ENCODE data around the gene CCL4.
"Not testable (repeated sequence)": the region's sequence is repeated elsewhere in the genome, so short reads cannot be mapped to it uniquely, and the experiment has no call there.

Gene CCL4

GRCh38 chr17:36072431-36073121 is 31.1 kb upstream of the CCL4 start:
- CTCF ChIA-PET, result interaction anchor here (0.7 to 11.3 kb wide), 52 partner anchors 9 to 256 kb away, joined by 3 to 131 read pairs (median 7); partner anchors contain the start of genes CCL14, CCL15, CCL16 and CCL18
- POLR2A ChIA-PET, result interaction anchor here (0.6 to 1.0 kb wide), 2 partner anchors 10 to 278 kb away, joined by 3 read pairs; no protein-coding TSS in a partner anchor
- peak; percentile 67 for TF ChIP-seq CTCF (IDR thresholded peaks at IDR 0.05; ENCODE audit: control extremely low read depth, extremely low read depth, low read depth, missing control alignments)
- DNase-seq (ENCODE audit: extremely low spot score), result peak; percentile 77

- peak; percentile 21 for DNase-seq (ENCODE audit: extremely low spot score)
- TF ChIP-seq CTCF (IDR thresholded peaks at IDR 0.05; ENCODE audit: control extremely low read depth, extremely low read depth, low read depth, missing control alignments), result no peak
- POLR2A ChIA-PET, result interaction anchor here (1.1 kb wide), 1 partner anchor 16 kb away, joined by 4 read pairs; the partner anchor contains the start of gene CCL3
- CTCF ChIA-PET, result interaction anchor here (0.7 to 11.3 kb wide), 18 partner anchors 8 to 116 kb away, joined by 3 to 131 read pairs (median 11); partner anchors contain the start of genes CCL23 and CCL3
Measured at GRCh38 chr17:36074365-36074764, 29.3 kb upstream of the CCL4 start.

- DNase-seq (ENCODE audit: extremely low spot score), result peak; percentile 35
- POLR2A ChIA-PET, result interaction anchor here (1.2 kb wide), 1 partner anchor 11 kb away, joined by 4 read pairs; no protein-coding TSS in a partner anchor
- CTCF ChIA-PET, result interaction anchor here (0.6 to 3.5 kb wide), 4 partner anchors 10 to 113 kb away, joined by 3 to 41 read pairs (median 4); no protein-coding TSS in a partner anchor
Measured at GRCh38 chr17:36081681-36082471, 21.8 kb upstream of the CCL4 start.

- CTCF ChIA-PET, result interaction anchor here (1.2 to 3.5 kb wide), 2 partner anchors 10 to 66 kb away, joined by 5 to 41 read pairs; no protein-coding TSS in a partner anchor
- peak; percentile 51 for DNase-seq (ENCODE audit: extremely low spot score)
- POLR2A ChIA-PET, result interaction anchor here (0.6 to 1.2 kb wide), 2 partner anchors 10 kb away, joined by 3 to 4 read pairs; no protein-coding TSS in a partner anchor
Measured at GRCh38 chr17:36082482-36083120, 21.0 kb upstream of the CCL4 start.

- DNase-seq (ENCODE audit: extremely low spot score); POLR2A ChIA-PET: not testable (repeated sequence)
- CTCF ChIA-PET, result interaction anchor here (3.5 kb wide), 1 partner anchor 11 kb away, joined by 41 read pairs; no protein-coding TSS in a partner anchor
Measured at GRCh38 chr17:36083691-36084090, 19.9 kb upstream of the CCL4 start.

- ChIA-PET POLR2A (interaction anchor here (0.7 kb wide), 2 partner anchors 25 to 107 kb away, joined by 3 to 5 read pairs; no protein-coding TSS in a partner anchor), CTCF (interaction anchor here (0.8 to 6.5 kb wide), 8 partner anchors 13 to 116 kb away, joined by 3 to 51 read pairs (median 3); partner anchors contain the start of gene CCL4)
- TF ChIP-seq CTCF (IDR thresholded peaks at IDR 0.05; ENCODE audit: control extremely low read depth, extremely low read depth, low read depth, missing control alignments), result no peak
- DNase-seq (ENCODE audit: extremely low spot score), result no peak
Measured at GRCh38 chr17:36085765-36086164, 17.9 kb upstream of the CCL4 start.

GRCh38 chr17:36086791-36087190 is 16.8 kb upstream of the CCL4 start:
- no peak for TF ChIP-seq CTCF (IDR thresholded peaks at IDR 0.05; ENCODE audit: control extremely low read depth, extremely low read depth, low read depth, missing control alignments)
- POLR2A ChIA-PET, result interaction anchor here (0.7 kb wide), 1 partner anchor 41 kb away, joined by 4 read pairs; no protein-coding TSS in a partner anchor
- CTCF ChIA-PET, result interaction anchor here (1.6 to 6.5 kb wide), 4 partner anchors 14 to 62 kb away, joined by 3 to 51 read pairs (median 5); partner anchors contain the start of gene CCL4
- no peak for DNase-seq (ENCODE audit: extremely low spot score)

- POLR2A ChIA-PET; DNase-seq (ENCODE audit: extremely low spot score): not testable (repeated sequence)
- CTCF ChIA-PET, result interaction anchor here (1.6 to 6.5 kb wide), 3 partner anchors 15 to 62 kb away, joined by 4 to 51 read pairs (median 6); no protein-coding TSS in a partner anchor
Measured at GRCh38 chr17:36087471-36087870, 16.2 kb upstream of the CCL4 start.

- POLR2A ChIA-PET, result interaction anchor here (1.0 to 2.5 kb wide), 2 partner anchors 11 to 225 kb away, joined by 4 to 12 read pairs; no protein-coding TSS in a partner anchor
- CTCF ChIA-PET, result interaction anchor here (1.0 to 6.5 kb wide), 4 partner anchors 15 to 105 kb away, joined by 3 to 51 read pairs (median 6); partner anchors contain the start of gene CCL4
Measured at GRCh38 chr17:36087897-36088572, 15.6 kb upstream of the CCL4 start.

More at GRCh38 chr17:36087897-36088572, 15.6 kb upstream of the CCL4 start:
- DNase-seq (ENCODE audit: extremely low spot score), result not testable (repeated sequence)

Measured in GM10248 (cell line).